Measurements from ENCODE around the gene EXOSC7.
"Not testable (repeated sequence)": the region's sequence is repeated elsewhere in the genome, so short reads cannot be mapped to it uniquely, and the experiment has no call there.

EXOSC7 gene

GRCh38 chr3:45049807-45050206, 73.8 kb downstream of the EXOSC7 start:
- Histone ChIP-seq H3K18ac (ENCODE audit: low read length) (no peak overlapping the region), H3K9ac (ENCODE audit: low read depth, low read length, poor library complexity) (no peak overlapping the region), H3K27ac (replicated peaks; ENCODE audit: low read length) (no peak overlapping the region), H3K79me1 (ENCODE audit: low read depth, low read length) (no peaks in the 10 kb centered on the region), H3K4me3 (ENCODE audit: low read length in 2 of 2) (no peak overlapping the region), H2BK12ac (ENCODE audit: low read length) (no peak overlapping the region), H2AK5ac (ENCODE audit: low read depth, low read length) (no peak overlapping the region), H3K4ac (ENCODE audit: low read length) (no peak overlapping the region), H3K14ac (ENCODE audit: low read length) (no peak overlapping the region), H4K8ac (ENCODE audit: low read depth, low read length) (no peak overlapping the region), H2BK5ac (ENCODE audit: low read length) (no peak overlapping the region), H3K27me3 (ENCODE audit: control insufficient read depth in 3 of 3, insufficient read depth in 3 of 3, low read depth in 1 of 3, low read length in 3 of 3) (no peaks in the 10 kb centered on the region), H3K4me2 (ENCODE audit: insufficient read depth, low read length, poor library complexity, severe bottlenecking) (no peak overlapping the region), H3K9me3 (replicated peaks in 1 of 2; ENCODE audit: control insufficient read depth in 2 of 2, insufficient read depth in 1 of 2, low read depth in 1 of 2, low read length in 2 of 2) (no peaks in the 10 kb centered on the region), H2AFZ (ENCODE audit: low read length) (no peak overlapping the region), H2BK15ac (ENCODE audit: low read length) (no peak overlapping the region), H3K4me1 (ENCODE audit: control insufficient read depth in 2 of 2, insufficient read depth in 1 of 2, low read depth in 1 of 2, low read length in 2 of 2) (no peaks in the 10 kb centered on the region), H3K36me3 (replicated peaks in 1 of 2; ENCODE audit: control insufficient read depth in 2 of 2, insufficient read depth in 2 of 2, low read length in 2 of 2) (no peaks in the 10 kb centered on the region), H3K23ac (ENCODE audit: low read depth, low read length, poor library complexity) (no peak overlapping the region), H4K91ac (ENCODE audit: low read depth, low read length, poor library complexity) (no peak overlapping the region), H2BK120ac (ENCODE audit: low read depth, low read length) (no peak overlapping the region)
- no CpG with 5 or more reads among the region's 4 CpGs for WGBS, 2 donors (ENCODE audit: extremely low coverage in 2 of 2, insufficient read length in 2 of 2, insufficient replicate concordance in 1 of 2)
- DNase-seq (ENCODE audit: low spot score) = no peak

GRCh38 chr3:45051685-45052084, 75.6 kb downstream of the EXOSC7 start:
- Histone ChIP-seq H3K9me3 (replicated peaks in 1 of 2; ENCODE audit: control insufficient read depth in 2 of 2, insufficient read depth in 1 of 2, low read depth in 1 of 2, low read length in 2 of 2) (no peaks in the 10 kb centered on the region), H3K9ac (ENCODE audit: low read depth, low read length, poor library complexity) (no peak overlapping the region), H3K27me3 (ENCODE audit: control insufficient read depth in 3 of 3, insufficient read depth in 3 of 3, low read depth in 1 of 3, low read length in 3 of 3) (no peaks in the 10 kb centered on the region), H2BK5ac (ENCODE audit: low read length) (no peak overlapping the region), H4K8ac (ENCODE audit: low read depth, low read length) (no peak overlapping the region), H2BK15ac (ENCODE audit: low read length) (peak overlapping the region; percentile 9), H4K91ac (ENCODE audit: low read depth, low read length, poor library complexity) (no peak overlapping the region), H3K4me3 (ENCODE audit: low read length in 2 of 2) (no peak overlapping the region), H3K4me1 (ENCODE audit: control insufficient read depth in 2 of 2, insufficient read depth in 1 of 2, low read depth in 1 of 2, low read length in 2 of 2) (peaks cover under 1 to 2% of the 10 kb centered on the region in 2 donors), H3K4me2 (ENCODE audit: insufficient read depth, low read length, poor library complexity, severe bottlenecking) (no peak overlapping the region), H3K23ac (ENCODE audit: low read depth, low read length, poor library complexity) (no peak overlapping the region), H3K36me3 (replicated peaks in 1 of 2; ENCODE audit: control insufficient read depth in 2 of 2, insufficient read depth in 2 of 2, low read length in 2 of 2) (no peaks in the 10 kb centered on the region), H3K4ac (ENCODE audit: low read length) (no peak overlapping the region), H3K18ac (ENCODE audit: low read length) (no peak overlapping the region), H2AFZ (ENCODE audit: low read length) (no peak overlapping the region), H2AK5ac (ENCODE audit: low read depth, low read length) (no peak overlapping the region), H3K27ac (replicated peaks; ENCODE audit: low read length) (no peak overlapping the region), H3K79me1 (ENCODE audit: low read depth, low read length) (no peaks in the 10 kb centered on the region), H2BK12ac (ENCODE audit: low read length) (no peak overlapping the region), H2BK120ac (ENCODE audit: low read depth, low read length) (no peak overlapping the region), H3K14ac (ENCODE audit: low read length) (no peak overlapping the region)
- no peak for DNase-seq (ENCODE audit: low spot score)
- WGBS, 2 donors (ENCODE audit: extremely low coverage in 2 of 2, insufficient read length in 2 of 2, insufficient replicate concordance in 1 of 2) = no CpG with 5 or more reads among the region's 6 CpGs

- not testable (repeated sequence) for H3K4ac ChIP-seq (ENCODE audit: low read length); H3K14ac ChIP-seq (ENCODE audit: low read length); H3K18ac ChIP-seq (ENCODE audit: low read length); H2BK120ac ChIP-seq (ENCODE audit: low read depth, low read length); H3K9ac ChIP-seq (ENCODE audit: low read depth, low read length, poor library complexity); H3K4me2 ChIP-seq (ENCODE audit: insufficient read depth, low read length, poor library complexity, severe bottlenecking); H3K36me3 ChIP-seq (replicated peaks in 1 of 2; ENCODE audit: control insufficient read depth in 2 of 2, insufficient read depth in 2 of 2, low read length in 2 of 2); H3K79me1 ChIP-seq (ENCODE audit: low read depth, low read length); H4K8ac ChIP-seq (ENCODE audit: low read depth, low read length); H3K27ac ChIP-seq (replicated peaks; ENCODE audit: low read length); H4K91ac ChIP-seq (ENCODE audit: low read depth, low read length, poor library complexity); H3K4me1 ChIP-seq (ENCODE audit: control insufficient read depth in 2 of 2, insufficient read depth in 1 of 2, low read depth in 1 of 2, low read length in 2 of 2); H3K27me3 ChIP-seq (ENCODE audit: control insufficient read depth in 3 of 3, insufficient read depth in 3 of 3, low read depth in 1 of 3, low read length in 3 of 3); DNase-seq (ENCODE audit: low spot score); H2AK5ac ChIP-seq (ENCODE audit: low read depth, low read length); H3K23ac ChIP-seq (ENCODE audit: low read depth, low read length, poor library complexity); H2BK12ac ChIP-seq (ENCODE audit: low read length); H3K4me3 ChIP-seq (ENCODE audit: low read length in 2 of 2); H2BK15ac ChIP-seq (ENCODE audit: low read length); H2BK5ac ChIP-seq (ENCODE audit: low read length); H2AFZ ChIP-seq (ENCODE audit: low read length); H3K9me3 ChIP-seq (replicated peaks in 1 of 2; ENCODE audit: control insufficient read depth in 2 of 2, insufficient read depth in 1 of 2, low read depth in 1 of 2, low read length in 2 of 2)
- no CpG with 5 or more reads among the region's 1 CpG for WGBS, 2 donors (ENCODE audit: extremely low coverage in 2 of 2, insufficient read length in 2 of 2, insufficient replicate concordance in 1 of 2)
Measured at GRCh38 chr3:45053805-45054195, 77.8 kb downstream of the EXOSC7 start.

GRCh38 chr3:45054196-45054857, 78.3 kb downstream of the EXOSC7 start:
- Histone ChIP-seq H3K4ac (ENCODE audit: low read length) (no peak overlapping the region), H3K18ac (ENCODE audit: low read length) (no peak overlapping the region), H3K23ac (ENCODE audit: low read depth, low read length, poor library complexity) (no peak overlapping the region), H3K4me2 (ENCODE audit: insufficient read depth, low read length, poor library complexity, severe bottlenecking) (no peak overlapping the region), H3K14ac (ENCODE audit: low read length) (no peak overlapping the region), H3K9me3 (replicated peaks in 1 of 2; ENCODE audit: control insufficient read depth in 2 of 2, insufficient read depth in 1 of 2, low read depth in 1 of 2, low read length in 2 of 2) (no peaks in the 10 kb centered on the region), H2BK15ac (ENCODE audit: low read length) (no peak overlapping the region), H2AFZ (ENCODE audit: low read length) (no peak overlapping the region), H2BK5ac (ENCODE audit: low read length) (no peak overlapping the region), H2BK12ac (ENCODE audit: low read length) (no peak overlapping the region), H3K79me1 (ENCODE audit: low read depth, low read length) (no peaks in the 10 kb centered on the region), H3K27ac (replicated peaks; ENCODE audit: low read length) (no peak overlapping the region), H4K91ac (ENCODE audit: low read depth, low read length, poor library complexity) (no peak overlapping the region), H3K9ac (ENCODE audit: low read depth, low read length, poor library complexity) (no peak overlapping the region), H3K4me3 (ENCODE audit: low read length in 2 of 2) (no peak overlapping the region), H3K4me1 (ENCODE audit: control insufficient read depth in 2 of 2, insufficient read depth in 1 of 2, low read depth in 1 of 2, low read length in 2 of 2) (peaks cover 2 to 4% of the 10 kb centered on the region in 2 donors), H3K36me3 (replicated peaks in 1 of 2; ENCODE audit: control insufficient read depth in 2 of 2, insufficient read depth in 2 of 2, low read length in 2 of 2) (no peaks in the 10 kb centered on the region), H2BK120ac (ENCODE audit: low read depth, low read length) (no peak overlapping the region), H2AK5ac (ENCODE audit: low read depth, low read length) (no peak overlapping the region), H3K27me3 (ENCODE audit: control insufficient read depth in 3 of 3, insufficient read depth in 3 of 3, low read depth in 1 of 3, low read length in 3 of 3) (no peaks in the 10 kb centered on the region), H4K8ac (ENCODE audit: low read depth, low read length) (no peak overlapping the region)
- no peak for DNase-seq (ENCODE audit: low spot score)
- no CpG with 5 or more reads among the region's 3 CpGs for WGBS, 2 donors (ENCODE audit: extremely low coverage in 2 of 2, insufficient read length in 2 of 2, insufficient replicate concordance in 1 of 2)
